ENCODE results near the gene SPTLC2. TPM values are rescaled to one million over a fixed set of nuclear protein-coding genes. Genes with fewer than 3 reads are reported as not detected.

The SPTLC2 gene
- total RNA-seq, 1 experiment from 2014 or later: 44.7 TPM

DNA sequence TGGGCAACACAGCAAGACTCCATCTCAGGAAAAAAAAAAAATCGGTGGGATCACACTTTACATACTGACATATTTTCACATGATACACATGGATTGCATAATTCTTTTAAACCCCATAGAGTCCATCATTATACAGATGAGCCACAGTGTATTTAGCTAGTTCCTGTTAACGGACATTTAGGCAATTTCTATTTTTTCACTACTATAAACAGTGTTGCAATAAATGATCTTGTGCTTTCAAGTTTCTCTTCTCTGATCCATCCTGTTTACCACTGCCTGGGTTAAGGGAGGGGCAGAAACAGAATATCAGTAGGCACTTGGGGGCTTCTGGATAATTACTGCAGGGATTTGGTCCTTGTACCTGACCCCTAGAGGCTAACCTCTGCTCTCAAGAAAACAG is 43.4 kb upstream of the SPTLC2 start (continued):
- TF ChIP-seq, protein P1, sequence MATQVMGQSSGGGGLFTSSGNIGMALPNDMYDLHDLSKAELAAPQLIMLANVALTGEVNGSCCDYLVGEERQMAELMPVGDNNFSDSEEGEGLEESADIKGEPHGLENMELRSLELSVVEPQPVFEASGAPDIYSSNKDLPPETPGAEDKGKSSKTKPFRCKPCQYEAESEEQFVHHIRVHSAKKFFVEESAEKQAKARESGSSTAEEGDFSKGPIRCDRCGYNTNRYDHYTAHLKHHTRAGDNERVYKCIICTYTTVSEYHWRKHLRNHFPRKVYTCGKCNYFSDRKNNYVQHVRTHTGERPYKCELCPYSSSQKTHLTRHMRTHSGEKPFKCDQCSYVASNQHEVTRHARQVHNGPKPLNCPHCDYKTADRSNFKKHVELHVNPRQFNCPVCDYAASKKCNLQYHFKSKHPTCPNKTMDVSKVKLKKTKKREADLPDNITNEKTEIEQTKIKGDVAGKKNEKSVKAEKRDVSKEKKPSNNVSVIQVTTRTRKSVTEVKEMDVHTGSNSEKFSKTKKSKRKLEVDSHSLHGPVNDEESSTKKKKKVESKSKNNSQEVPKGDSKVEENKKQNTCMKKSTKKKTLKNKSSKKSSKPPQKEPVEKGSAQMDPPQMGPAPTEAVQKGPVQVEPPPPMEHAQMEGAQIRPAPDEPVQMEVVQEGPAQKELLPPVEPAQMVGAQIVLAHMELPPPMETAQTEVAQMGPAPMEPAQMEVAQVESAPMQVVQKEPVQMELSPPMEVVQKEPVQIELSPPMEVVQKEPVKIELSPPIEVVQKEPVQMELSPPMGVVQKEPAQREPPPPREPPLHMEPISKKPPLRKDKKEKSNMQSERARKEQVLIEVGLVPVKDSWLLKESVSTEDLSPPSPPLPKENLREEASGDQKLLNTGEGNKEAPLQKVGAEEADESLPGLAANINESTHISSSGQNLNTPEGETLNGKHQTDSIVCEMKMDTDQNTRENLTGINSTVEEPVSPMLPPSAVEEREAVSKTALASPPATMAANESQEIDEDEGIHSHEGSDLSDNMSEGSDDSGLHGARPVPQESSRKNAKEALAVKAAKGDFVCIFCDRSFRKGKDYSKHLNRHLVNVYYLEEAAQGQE (IDR thresholded peaks at IDR 0.05; ENCODE audit: low read depth): no peak
- TF ChIP-seq EGR1 (IDR thresholded peaks at IDR 0.05; ENCODE audit: low read depth) (no peak), ZNF274 (IDR thresholded peaks at IDR 0.05; ENCODE audit: low read depth, low read length) (no peak), YY1 (IDR thresholded peaks at IDR 0.05; ENCODE audit: extremely low read depth, insufficient replicate concordance, low read depth, low read length) (no peak)

DNA sequence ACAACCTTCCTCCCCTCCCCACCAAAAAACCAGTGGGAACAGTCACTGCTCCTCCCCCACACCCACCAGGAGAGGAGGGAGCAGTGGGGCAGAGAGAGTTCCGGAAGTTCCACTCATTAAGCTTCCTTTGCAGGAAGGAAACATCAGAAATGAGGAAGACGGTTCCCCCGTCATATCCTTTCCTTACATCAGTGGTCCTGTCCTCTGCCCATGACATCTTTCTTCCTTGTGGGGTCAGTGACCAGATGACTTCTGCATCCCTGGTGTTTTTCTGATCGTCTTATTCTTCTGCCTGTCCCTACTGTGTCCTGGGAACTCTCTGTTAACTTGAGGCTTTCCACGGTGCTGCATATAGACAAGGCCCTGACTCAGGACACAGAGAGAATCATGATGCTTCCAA is 40.8 kb upstream of the SPTLC2 start:
- CTCF ChIA-PET: no interaction called here

More for the DNA sequence above, 40.8 kb upstream of the SPTLC2 start:
- Histone ChIP-seq H4K20me1 (ENCODE audit: insufficient read depth) (no peaks in the 10 kb centered on the region), H3K4me2 (ENCODE audit: low read length) (no peak overlapping the region), H2AFZ (ENCODE audit: low read depth, low read length, poor library complexity, severe bottlenecking) (no peak overlapping the region), H3K27me3 (ENCODE audit: insufficient read depth, low read length) (no peaks in the 10 kb centered on the region), H3K36me3 (ENCODE audit: control insufficient read depth in 1 of 2, insufficient read depth in 2 of 2, low read length in 2 of 2) (no peaks in the 10 kb centered on the region), H3K9me3 (ENCODE audit: control insufficient read depth in 1 of 2, insufficient read depth in 1 of 2, low read depth in 1 of 2, low read length in 2 of 2) (no peaks in the 10 kb centered on the region), H3K27ac (ENCODE audit: low read depth, low read length) (no peak overlapping the region), H3K9ac (ENCODE audit: low read length) (no peak overlapping the region), H3K79me2 (ENCODE audit: insufficient read depth, low read length) (no peaks in the 10 kb centered on the region), H3K9me2 (ENCODE audit: insufficient read depth) (no peaks in the 10 kb centered on the region), H3K4me1 (ENCODE audit: control insufficient read depth in 1 of 2, insufficient read depth in 2 of 2, low read length in 2 of 2) (no peaks in the 10 kb centered on the region), H3K4me3 (replicated peaks in 1 of 2; ENCODE audit: low read depth in 1 of 2, low read length in 2 of 2) (no peak overlapping the region)
- TF ChIP-seq ZNF274 (IDR thresholded peaks at IDR 0.05; ENCODE audit: low read depth, low read length) (no peak), YY1 (IDR thresholded peaks at IDR 0.05; ENCODE audit: extremely low read depth, insufficient replicate concordance, low read depth, low read length) (no peak), CEBPB (IDR thresholded peaks at IDR 0.05; ENCODE audit: low read depth) (no peak), RAD21 (IDR thresholded peaks at IDR 0.05; ENCODE audit: low read depth) (no peak), JUND (IDR thresholded peaks at IDR 0.05) (no peak), ZFX (IDR thresholded peaks at IDR 0.05) (no peak), POLR2AphosphoS5 (IDR thresholded peaks at IDR 0.05; ENCODE audit: low read depth, low read length) (no peak), POLR2A (IDR thresholded peaks at IDR 0.05; ENCODE audit: borderline replicate concordance, extremely low read depth, insufficient read depth, insufficient read length) (no peak), EGR1 (IDR thresholded peaks at IDR 0.05; ENCODE audit: low read depth) (no peak), EZH2phosphoT487 (IDR thresholded peaks at IDR 0.05; ENCODE audit: borderline replicate concordance) (no peak), FOSL1 (IDR thresholded peaks at IDR 0.05; ENCODE audit: low read depth) (no peak), EZH2 (IDR thresholded peaks at IDR 0.05) (no peak)
- TF ChIP-seq, protein P2, sequence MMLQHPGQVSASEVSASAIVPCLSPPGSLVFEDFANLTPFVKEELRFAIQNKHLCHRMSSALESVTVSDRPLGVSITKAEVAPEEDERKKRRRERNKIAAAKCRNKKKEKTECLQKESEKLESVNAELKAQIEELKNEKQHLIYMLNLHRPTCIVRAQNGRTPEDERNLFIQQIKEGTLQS (IDR thresholded peaks at IDR 0.05): no peak
- TF ChIP-seq, protein P3, sequence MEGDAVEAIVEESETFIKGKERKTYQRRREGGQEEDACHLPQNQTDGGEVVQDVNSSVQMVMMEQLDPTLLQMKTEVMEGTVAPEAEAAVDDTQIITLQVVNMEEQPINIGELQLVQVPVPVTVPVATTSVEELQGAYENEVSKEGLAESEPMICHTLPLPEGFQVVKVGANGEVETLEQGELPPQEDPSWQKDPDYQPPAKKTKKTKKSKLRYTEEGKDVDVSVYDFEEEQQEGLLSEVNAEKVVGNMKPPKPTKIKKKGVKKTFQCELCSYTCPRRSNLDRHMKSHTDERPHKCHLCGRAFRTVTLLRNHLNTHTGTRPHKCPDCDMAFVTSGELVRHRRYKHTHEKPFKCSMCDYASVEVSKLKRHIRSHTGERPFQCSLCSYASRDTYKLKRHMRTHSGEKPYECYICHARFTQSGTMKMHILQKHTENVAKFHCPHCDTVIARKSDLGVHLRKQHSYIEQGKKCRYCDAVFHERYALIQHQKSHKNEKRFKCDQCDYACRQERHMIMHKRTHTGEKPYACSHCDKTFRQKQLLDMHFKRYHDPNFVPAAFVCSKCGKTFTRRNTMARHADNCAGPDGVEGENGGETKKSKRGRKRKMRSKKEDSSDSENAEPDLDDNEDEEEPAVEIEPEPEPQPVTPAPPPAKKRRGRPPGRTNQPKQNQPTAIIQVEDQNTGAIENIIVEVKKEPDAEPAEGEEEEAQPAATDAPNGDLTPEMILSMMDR (IDR thresholded peaks at IDR 0.05 in 2 of 3, conservative IDR thresholded peaks at IDR 0.05 in 1 of 3; ENCODE audit: borderline replicate concordance in 1 of 3, insufficient read depth in 1 of 3, low read depth in 2 of 3, low read length in 2 of 3): no peak
- ATAC-seq: no peak
- ChIA-PET RAD21 (ENCODE audit: low non-redundant PET in 1 of 2, low total read pairs in 2 of 2, uncharacterized antibody in 2 of 2, unreplicated experiment in 2 of 2) (no interaction called here), POLR2A (no interaction called here)
- no peak for DNase-seq (ENCODE audit: low read depth, low spot score)
- intact Hi-C loops (cut with micrococcal nuclease): loop anchor here (5.0 kb wide), 2 partner anchors 145 to 940 kb away; partner anchors contain the start of gene ADCK1
- no TSS peak for BruUV-seq (replicated peaks)
